GM12878 (cell line): ENCODE measurements around the gene SPACDR. TPM values are rescaled to one million over a fixed set of nuclear protein-coding genes. Genes with fewer than 3 reads are reported as not detected.

ENCODE experiments used
- ATAC-seq: fragments of 200-7000 bp; cut with Tn5 transposase; 3 replicates; pipeline ENCODE4 v1.9.1; 2020; ENCODE audit warnings: mild to moderate bottlenecking, moderate library complexity
- BruUV-seq: library from RNA; stranded (reverse); fragments of 400-500 nt; replicated peaks from 2 replicates; lab custom pipeline; 2021; lab: Mats Ljungman, UMichigan
- CTCF ChIA-PET: fragments of 300-600 bp; sonication (Branson Sonifier 250); formaldehyde crosslinking; extraction: SDS; loops from one replicate; lab custom pipeline; 2021; ENCODE audit warnings: inconsistent platforms; lab: Yijun Ruan, JAX
- POLR2A ChIA-PET: fragments of 350-600 bp; formaldehyde crosslinking; extraction: SDS; loops from one replicate; lab custom pipeline; 2021; ENCODE audit warnings: inconsistent platforms; lab: Charles Lee
- RAD21 ChIA-PET: fragments of 300-600 bp; sonication (Branson Sonifier 250); formaldehyde crosslinking; loops from one replicate; lab custom pipeline; 2023; ENCODE audit warnings: antibody characterized with exemption; ENCODE audit not compliant: unreplicated experiment; lab: Charles Lee
- SMC1A ChIA-PET: fragments of 300-600 bp; sonication (Branson Sonifier 250); formaldehyde crosslinking; loops from one replicate; lab custom pipeline; 2023; ENCODE audit not compliant: unreplicated experiment, uncharacterized antibody; lab: Charles Lee
- DNase-seq: peaks from one replicate; pipeline ENCODE4 v3.0.0-alpha.2; 2011; ENCODE audit warnings: low read depth, low spot score
- FAIRE-seq: peaks from 3 replicates; lab custom pipeline; 2011; peaks lifted over from hg19 to GRCh38; lab: Jason Lieb, UNC
- H2AFZ ChIP-seq: 2 replicates; pipeline ENCODE4 v1.6.0; 2011; ENCODE audit warnings: low read depth, low read length, control low read depth; ENCODE audit not compliant: control insufficient read depth
- H3K27ac ChIP-seq: 2 replicates; pipeline ENCODE4 v1.5.1; 2011; ENCODE audit warnings: control low read depth; ENCODE audit not compliant: control insufficient read depth, insufficient read depth
- H3K27me3 ChIP-seq, 2 experiments: replicated peaks in 1 of 2; 2 replicates each; pipeline versions ENCODE4 v1.6.0 to v1.6.1; 2011; ENCODE audit warnings: low read length in 1 of 2; ENCODE audit not compliant: control insufficient read depth in 2 of 2, insufficient read depth in 2 of 2
- H3K36me3 ChIP-seq, 2 experiments: 2 replicates each; pipeline ENCODE4 v1.5.1; 2011; ENCODE audit warnings: low read length in 1 of 2; ENCODE audit not compliant: control insufficient read depth in 2 of 2, insufficient read depth in 2 of 2
- H3K4me1 ChIP-seq: 2 replicates; pipeline ENCODE4 v1.6.1; 2011; ENCODE audit warnings: mild to moderate bottlenecking, low read length, moderate library complexity, mixed read lengths; ENCODE audit not compliant: control insufficient read depth, insufficient read depth
- H3K4me2 ChIP-seq: 2 replicates; pipeline ENCODE4 v1.6.0; 2011; ENCODE audit warnings: control low read depth; ENCODE audit not compliant: control insufficient read depth, insufficient read depth
- H3K4me3 ChIP-seq: fragments of 200-600 bp; sonication (generic); 2 replicates; pipeline ENCODE4 v1.5.1; 2016
- H3K79me2 ChIP-seq: 2 replicates; pipeline ENCODE4 v1.6.0; 2011; ENCODE audit warnings: low read length; ENCODE audit not compliant: control insufficient read depth, insufficient read depth
- H3K9ac ChIP-seq: 2 replicates; pipeline ENCODE4 v1.8.0; 2011; ENCODE audit warnings: low read length, control low read depth, mixed read lengths; ENCODE audit not compliant: control insufficient read depth, insufficient read depth
- H3K9me3 ChIP-seq: replicated peaks from 3 replicates; pipeline ENCODE4 v1.5.1; 2011; ENCODE audit warnings: mild to moderate bottlenecking, low read length; ENCODE audit not compliant: control insufficient read depth, insufficient read depth
- H4K20me1 ChIP-seq: 2 replicates; pipeline ENCODE4 v1.6.0; 2011; ENCODE audit not compliant: control insufficient read depth, insufficient read depth
- ATF7 ChIP-seq: fragments of 450-650 bp; IDR thresholded peaks from 2 replicates; pipeline ENCODE4 v1.6.1; 2016; ENCODE audit warnings: low read depth, mild to moderate bottlenecking
- BCL11A ChIP-seq: IDR thresholded peaks from 2 replicates; pipeline ENCODE4 v1.6.1; 2011; ENCODE audit warnings: low read depth, low read length
- DPF2 ChIP-seq: fragments of 450-650 bp; IDR thresholded peaks from 2 replicates; pipeline ENCODE4 v1.6.1; 2017; ENCODE audit warnings: mild to moderate bottlenecking
- FOXM1 ChIP-seq: IDR thresholded peaks from 2 replicates; pipeline ENCODE4 v1.6.1; 2012; ENCODE audit warnings: low read depth, mild to moderate bottlenecking, inconsistent platforms, low read length, moderate library complexity
- GATAD2B ChIP-seq: fragments of 450-650 bp; conservative IDR thresholded peaks from 2 replicates; pipeline ENCODE4 v1.6.1; 2017; ENCODE audit warnings: low read depth, mild to moderate bottlenecking, moderate library complexity
- HDAC6 ChIP-seq: fragments of 200-600 bp; sonication (generic); IDR thresholded peaks from one replicate; pipeline ENCODE4 v1.8.0; 2017; ENCODE audit warnings: antibody characterized with exemption; ENCODE audit not compliant: unreplicated experiment
- KDM1A ChIP-seq: fragments of 200-600 bp; sonication (generic); IDR thresholded peaks from 2 replicates; pipeline ENCODE4 v1.6.1; 2016; ENCODE audit warnings: borderline replicate concordance
- KLF5 ChIP-seq: fragments of 450-650 bp; IDR thresholded peaks from 2 replicates; pipeline ENCODE4 v1.6.1; 2014; ENCODE audit warnings: mild to moderate bottlenecking; ENCODE audit not compliant: partially characterized antibody
- NR2F1 ChIP-seq: fragments of 450-650 bp; conservative IDR thresholded peaks from 2 replicates; pipeline ENCODE4 v1.6.1; 2017; ENCODE audit warnings: mild to moderate bottlenecking
- NRF1 ChIP-seq: conservative IDR thresholded peaks from 2 replicates; pipeline ENCODE4 v1.6.1; 2011; ENCODE audit warnings: mild to moderate bottlenecking, low read depth, low read length, improper control_type of control experiment
- PAX8 ChIP-seq: fragments of 450-650 bp; IDR thresholded peaks from 2 replicates; pipeline ENCODE4 v1.6.1; 2017; ENCODE audit warnings: mild to moderate bottlenecking, moderate library complexity
- SMARCA5 ChIP-seq: fragments of 450-650 bp; IDR thresholded peaks from 2 replicates; pipeline ENCODE4 v1.6.1; 2017; ENCODE audit warnings: mild to moderate bottlenecking
- TAF1 ChIP-seq: IDR thresholded peaks from 2 replicates; pipeline ENCODE4 v1.6.1; 2011; ENCODE audit warnings: mild to moderate bottlenecking, low read depth, low read length, borderline replicate concordance
- ZBED1 ChIP-seq: IDR thresholded peaks from 2 replicates; pipeline ENCODE4 v1.6.1; 2016; ENCODE audit warnings: borderline replicate concordance
- ZNF207 ChIP-seq: fragments of 450-650 bp; IDR thresholded peaks from 2 replicates; pipeline ENCODE4 v1.6.1; 2014; ENCODE audit warnings: antibody characterized with exemption, mild to moderate bottlenecking, borderline replicate concordance
- WGBS: methylation state at CpG from one replicate; pipeline ENCODE4 v1.1.6; 2016; ENCODE audit warnings: low lambda C conversion rate; ENCODE audit not compliant: insufficient replicate concordance, insufficient coverage; ENCODE audit errors: missing lambda C conversion rate; 5-methylcytosine and 5-hydroxymethylcytosine counted together
- in situ Hi-C: fragments of 300-500 bp; cut with MboI; formaldehyde crosslinking; loops from 9 replicates; pipeline ENCODE4 v1.14.3; 2018; ENCODE audit warnings: mixed read lengths
- intact Hi-C: fragments of 100-400 bp; cut with micrococcal nuclease; formaldehyde crosslinking; loops from one replicate; pipeline ENCODE4 v1.14.2; 2022; ENCODE audit not compliant: unreplicated experiment
- polyA plus RNA-seq, 11 experiments: library from polyadenylated mRNA; depleted of rRNA in 4 of 11; unstranded in 6 of 11; stranded (reverse) in 5 of 11; fragments of >200 nt; fragmentation: Nextera tagmentation in 4 of 11; fragmentation: Illumina TruSeq in 1 of 11; extraction: Ambion mirVana in 4 of 11; extraction: Trizol in 1 of 11; gene quantifications; 1 replicate in 1 of 11; 2 replicates in 10 of 11; pipeline versions ENCODE4 v1.2.1 to v1.2.3, GENCODE V29; 2011 to 2016; ENCODE audit warnings: inconsistent platforms in 2 of 11, missing spikeins in 2 of 11, low read depth in 1 of 11
- total RNA-seq, 4 experiments: library from RNA; depleted of rRNA in 3 of 4; stranded (reverse); fragments of >200 nt in 3 of 4; fragmentation: Illumina TruSeq in 1 of 4; extraction: Trizol in 1 of 4; gene quantifications; 2 replicates each; pipeline versions ENCODE4 v1.2.1 to v1.2.3, GENCODE V29; 2013 to 2021
- TF ChIP-seq, protein P1 (sequence below): IDR thresholded peaks from 2 replicates; pipeline ENCODE4 v1.6.1; 2012; ENCODE audit warnings: improper control_type of control experiment, low read depth, low read length; ENCODE audit not compliant: insufficient replicate concordance

SPACDR gene
- total and polyA plus RNA-seq, 10 of the 15 experiments (the other 5 are each of a cell fraction or from before 2014, with no cell fraction given), result 0.18 to 1.5 (median 0.63) TPM

DNA sequence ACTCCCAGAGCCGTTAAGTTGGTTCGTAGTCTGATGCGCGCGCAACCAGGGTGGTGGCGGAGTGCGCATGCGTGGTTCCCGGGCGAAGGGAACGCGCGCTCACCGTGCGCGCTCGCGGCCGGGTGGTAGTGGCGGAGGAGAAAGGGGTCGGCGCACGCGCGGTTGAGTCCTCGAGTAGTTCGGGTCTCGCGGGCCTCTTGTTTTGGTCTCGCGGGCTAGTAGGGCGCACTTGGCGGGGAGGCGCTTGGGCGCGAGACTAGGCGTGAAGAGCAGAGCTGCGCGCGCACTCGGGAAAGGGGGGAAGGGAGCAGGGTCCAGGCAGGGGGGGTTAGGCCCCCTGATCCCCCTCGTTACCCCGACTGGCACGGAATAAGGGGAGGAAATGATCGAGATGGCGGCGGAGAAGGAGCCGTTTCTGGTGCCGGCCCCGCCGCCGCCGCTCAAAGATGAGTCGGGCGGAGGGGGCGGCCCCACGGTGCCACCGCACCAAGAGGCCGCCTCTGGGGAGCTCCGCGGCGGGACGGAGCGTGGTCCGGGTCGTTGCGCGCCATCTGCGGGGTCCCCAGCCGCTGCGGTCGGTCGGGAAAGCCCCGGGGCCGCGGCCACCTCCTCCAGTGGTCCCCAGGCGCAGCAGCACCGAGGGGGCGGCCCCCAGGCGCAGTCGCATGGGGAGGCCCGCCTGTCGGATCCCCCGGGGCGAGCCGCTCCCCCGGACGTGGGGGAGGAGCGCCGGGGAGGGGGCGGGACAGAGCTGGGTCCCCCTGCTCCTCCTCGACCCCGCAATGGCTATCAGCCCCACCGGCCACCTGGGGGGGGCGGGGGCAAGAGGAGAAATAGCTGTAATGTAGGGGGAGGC, 34.2 kb downstream of the SPACDR start, which contains the start of gene MEPCE:
Gene MEPCE (plus strand): TSS at position 195 of the 856 bp plus-strand sequence. CDS start 188 bp downstream, at position 383.
- Histone ChIP-seq H3K27me3 (no peaks in the 10 kb centered on the region), H3K9ac (peak within 1 kb of the TSS; percentile 98), H3K79me2 (peaks cover 40% of the 10 kb centered on the region), H3K4me3 (peak within 1 kb of the TSS; percentile 74), H2AFZ (peak within 1 kb of the TSS; percentile 42; the same call in 1 of the 2 replicates), H3K9me3 (no peaks in the 10 kb centered on the region), H3K36me3 (peaks cover 2 to 14% of the 10 kb centered on the region in 2 experiments; a peak in 3 of 4 replicates), H3K27ac (peak within 1 kb of the TSS; percentile 99), H4K20me1 (no peaks in the 10 kb centered on the region), H3K4me2 (peak within 1 kb of the TSS; percentile 97), H3K4me1 (peaks cover 28% of the 10 kb centered on the region)
- in situ Hi-C loops (no loop called here), intact Hi-C loops (loop anchor here (1.0 kb wide), 1 partner anchor 34 kb away; no protein-coding TSS in a partner anchor)
- POLR2A ChIA-PET, result interaction anchor here (0.5 to 2.5 kb wide), 33 partner anchors 7 to 446 kb away, joined by 3 to 18 read pairs (median 6); partner anchors contain the start of genes FBXO24, LRCH4, MOSPD3 and POP7
- BruUV-seq, result TSS peak; percentile 74
- peak; percentile 68 for DNase-seq
- RAD21 ChIA-PET, result interaction anchor here (0.7 to 3.1 kb wide), 17 partner anchors 10 to 347 kb away, joined by 3 to 25 read pairs (median 5); partner anchors contain the start of gene LAMTOR4
- 2% methylated on average over 74 of the region's 95 CpGs for WGBS
- peak; percentile 73 for FAIRE-seq
- ATAC-seq, result peak; percentile 69
- SMC1A ChIA-PET, result interaction anchor here (0.6 to 3.0 kb wide), 12 partner anchors 10 to 243 kb away, joined by 3 to 15 read pairs (median 3); no protein-coding TSS in a partner anchor
- CTCF ChIA-PET, result interaction anchor here (0.6 to 1.6 kb wide), 10 partner anchors 12 to 343 kb away, joined by 3 to 8 read pairs (median 4); partner anchors contain the start of gene PILRB
- TF ChIP-seq NR2F1 (peak; percentile 72; the same call in 1 of the 2 replicates), FOXM1 (no peak), BCL11A (no peak; the same call in 1 of the 2 replicates), TAF1 (peak; percentile 19; the same call in 1 of the 2 replicates), KLF5 (peak; percentile 82), PAX8 (no peak), HDAC6 (peak; percentile 7), DPF2 (peak; percentile 99), SMARCA5 (peak; percentile 96), ZNF207 (peak; percentile 95), GATAD2B (peak; percentile 91), KDM1A (no peak), ZBED1 (no peak), ATF7 (no peak), NRF1 (peak; percentile 27; the same call in 1 of the 2 replicates)
- TF ChIP-seq, protein P1, sequence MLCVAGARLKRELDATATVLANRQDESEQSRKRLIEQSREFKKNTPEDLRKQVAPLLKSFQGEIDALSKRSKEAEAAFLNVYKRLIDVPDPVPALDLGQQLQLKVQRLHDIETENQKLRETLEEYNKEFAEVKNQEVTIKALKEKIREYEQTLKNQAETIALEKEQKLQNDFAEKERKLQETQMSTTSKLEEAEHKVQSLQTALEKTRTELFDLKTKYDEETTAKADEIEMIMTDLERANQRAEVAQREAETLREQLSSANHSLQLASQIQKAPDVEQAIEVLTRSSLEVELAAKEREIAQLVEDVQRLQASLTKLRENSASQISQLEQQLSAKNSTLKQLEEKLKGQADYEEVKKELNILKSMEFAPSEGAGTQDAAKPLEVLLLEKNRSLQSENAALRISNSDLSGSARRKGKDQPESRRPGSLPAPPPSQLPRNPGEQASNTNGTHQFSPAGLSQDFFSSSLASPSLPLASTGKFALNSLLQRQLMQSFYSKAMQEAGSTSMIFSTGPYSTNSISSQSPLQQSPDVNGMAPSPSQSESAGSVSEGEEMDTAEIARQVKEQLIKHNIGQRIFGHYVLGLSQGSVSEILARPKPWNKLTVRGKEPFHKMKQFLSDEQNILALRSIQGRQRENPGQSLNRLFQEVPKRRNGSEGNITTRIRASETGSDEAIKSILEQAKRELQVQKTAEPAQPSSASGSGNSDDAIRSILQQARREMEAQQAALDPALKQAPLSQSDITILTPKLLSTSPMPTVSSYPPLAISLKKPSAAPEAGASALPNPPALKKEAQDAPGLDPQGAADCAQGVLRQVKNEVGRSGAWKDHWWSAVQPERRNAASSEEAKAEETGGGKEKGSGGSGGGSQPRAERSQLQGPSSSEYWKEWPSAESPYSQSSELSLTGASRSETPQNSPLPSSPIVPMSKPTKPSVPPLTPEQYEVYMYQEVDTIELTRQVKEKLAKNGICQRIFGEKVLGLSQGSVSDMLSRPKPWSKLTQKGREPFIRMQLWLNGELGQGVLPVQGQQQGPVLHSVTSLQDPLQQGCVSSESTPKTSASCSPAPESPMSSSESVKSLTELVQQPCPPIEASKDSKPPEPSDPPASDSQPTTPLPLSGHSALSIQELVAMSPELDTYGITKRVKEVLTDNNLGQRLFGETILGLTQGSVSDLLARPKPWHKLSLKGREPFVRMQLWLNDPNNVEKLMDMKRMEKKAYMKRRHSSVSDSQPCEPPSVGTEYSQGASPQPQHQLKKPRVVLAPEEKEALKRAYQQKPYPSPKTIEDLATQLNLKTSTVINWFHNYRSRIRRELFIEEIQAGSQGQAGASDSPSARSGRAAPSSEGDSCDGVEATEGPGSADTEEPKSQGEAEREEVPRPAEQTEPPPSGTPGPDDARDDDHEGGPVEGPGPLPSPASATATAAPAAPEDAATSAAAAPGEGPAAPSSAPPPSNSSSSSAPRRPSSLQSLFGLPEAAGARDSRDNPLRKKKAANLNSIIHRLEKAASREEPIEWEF, result no peak
